DND-41 (cell line): ENCODE results near the gene SEMA6A.

ENCODE experiments used
- ATAC-seq: fragments of 200-7000 bp; cut with Tn5 transposase; 3 replicates; pipeline ENCODE4 v1.9.1; 2021; ENCODE audit warnings: low read depth; ENCODE audit not compliant: insufficient read depth
- DNase-seq: peaks from one replicate; pipeline ENCODE4 v3.0.0-alpha.2; 2020
- H2AFZ ChIP-seq: 2 replicates; pipeline ENCODE4 v1.6.0; 2012; ENCODE audit warnings: low read depth, low read length
- H3K27ac ChIP-seq: 2 replicates; pipeline ENCODE4 v1.5.1; 2012; ENCODE audit warnings: low read length, inconsistent platforms
- H3K27me3 ChIP-seq: fragments of 200-600 bp; sonication (generic); 2 replicates; pipeline ENCODE4 v1.6.0; 2012; ENCODE audit warnings: low read length, mild to moderate bottlenecking, inconsistent platforms; ENCODE audit not compliant: insufficient read depth, poor library complexity
- H3K36me3 ChIP-seq: 2 replicates; pipeline ENCODE4 v1.5.1; 2012; ENCODE audit warnings: low read length, inconsistent platforms; ENCODE audit not compliant: insufficient read depth
- H3K4me1 ChIP-seq: 2 replicates; pipeline ENCODE4 v1.5.1; 2012; ENCODE audit warnings: mild to moderate bottlenecking, low read length; ENCODE audit not compliant: insufficient read depth
- H3K4me2 ChIP-seq: 2 replicates; pipeline ENCODE4 v1.6.0; 2012; ENCODE audit warnings: mild to moderate bottlenecking, moderate library complexity, low read length, inconsistent platforms; ENCODE audit not compliant: insufficient read depth
- H3K4me3 ChIP-seq, 2 experiments: fragments of 200-600 bp in 1 of 2; shearing (Covaris generic) in 1 of 2; 2 replicates each; pipeline ENCODE4 v1.5.1; 2012 to 2016; ENCODE audit warnings: inconsistent platforms in 2 of 2, low read length in 2 of 2, mild to moderate bottlenecking in 2 of 2, low read depth in 1 of 2, moderate library complexity in 1 of 2
- H3K79me2 ChIP-seq: 2 replicates; pipeline ENCODE4 v1.6.0; 2012; ENCODE audit warnings: low read length, inconsistent platforms; ENCODE audit not compliant: insufficient read depth
- H3K9ac ChIP-seq: 2 replicates; pipeline ENCODE4 v1.6.0; 2012; ENCODE audit warnings: low read depth, mild to moderate bottlenecking, inconsistent platforms, low read length, moderate library complexity
- H3K9me3 ChIP-seq: 2 replicates; pipeline ENCODE4 v1.5.1; 2012; ENCODE audit warnings: low read length, moderate library complexity, mild to moderate bottlenecking, inconsistent platforms; ENCODE audit not compliant: insufficient read depth, severe bottlenecking
- H4K20me1 ChIP-seq: 2 replicates; pipeline ENCODE4 v1.6.0; 2012; ENCODE audit warnings: low read length; ENCODE audit not compliant: insufficient read depth
- EZH2 ChIP-seq: IDR thresholded peaks from 3 replicates; pipeline ENCODE4 v1.6.1; 2012; ENCODE audit warnings: borderline replicate concordance, low read depth, mild to moderate bottlenecking, moderate library complexity, low read length, inconsistent platforms; ENCODE audit not compliant: severe bottlenecking
- TF ChIP-seq, protein P1 (sequence below): IDR thresholded peaks from 2 replicates; pipeline ENCODE4 v1.5.1; 2012; ENCODE audit warnings: borderline replicate concordance, low read length, moderate library complexity, mild to moderate bottlenecking; ENCODE audit not compliant: poor library complexity, severe bottlenecking; ENCODE audit errors: extremely low read depth

SEMA6A gene

GRCh38 chr5:116402235-116402634, 172.4 kb downstream of the SEMA6A start:
- Histone ChIP-seq H3K27me3 (no peaks in the 10 kb centered on the region), H4K20me1 (no peaks in the 10 kb centered on the region), H3K36me3 (no peaks in the 10 kb centered on the region), H3K79me2 (no peaks in the 10 kb centered on the region), H3K9me3 (no peaks in the 10 kb centered on the region), H3K4me1 (no peaks in the 10 kb centered on the region), H2AFZ (no peak overlapping the region), H3K4me2 (no peak overlapping the region), H3K4me3 (no peak overlapping the region), H3K27ac (no peak overlapping the region), H3K9ac (no peak overlapping the region)
- DNase-seq = no peak
- no peak for TF ChIP-seq EZH2
- TF ChIP-seq, protein P1, sequence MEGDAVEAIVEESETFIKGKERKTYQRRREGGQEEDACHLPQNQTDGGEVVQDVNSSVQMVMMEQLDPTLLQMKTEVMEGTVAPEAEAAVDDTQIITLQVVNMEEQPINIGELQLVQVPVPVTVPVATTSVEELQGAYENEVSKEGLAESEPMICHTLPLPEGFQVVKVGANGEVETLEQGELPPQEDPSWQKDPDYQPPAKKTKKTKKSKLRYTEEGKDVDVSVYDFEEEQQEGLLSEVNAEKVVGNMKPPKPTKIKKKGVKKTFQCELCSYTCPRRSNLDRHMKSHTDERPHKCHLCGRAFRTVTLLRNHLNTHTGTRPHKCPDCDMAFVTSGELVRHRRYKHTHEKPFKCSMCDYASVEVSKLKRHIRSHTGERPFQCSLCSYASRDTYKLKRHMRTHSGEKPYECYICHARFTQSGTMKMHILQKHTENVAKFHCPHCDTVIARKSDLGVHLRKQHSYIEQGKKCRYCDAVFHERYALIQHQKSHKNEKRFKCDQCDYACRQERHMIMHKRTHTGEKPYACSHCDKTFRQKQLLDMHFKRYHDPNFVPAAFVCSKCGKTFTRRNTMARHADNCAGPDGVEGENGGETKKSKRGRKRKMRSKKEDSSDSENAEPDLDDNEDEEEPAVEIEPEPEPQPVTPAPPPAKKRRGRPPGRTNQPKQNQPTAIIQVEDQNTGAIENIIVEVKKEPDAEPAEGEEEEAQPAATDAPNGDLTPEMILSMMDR = no peak
- no peak for ATAC-seq

DNA sequence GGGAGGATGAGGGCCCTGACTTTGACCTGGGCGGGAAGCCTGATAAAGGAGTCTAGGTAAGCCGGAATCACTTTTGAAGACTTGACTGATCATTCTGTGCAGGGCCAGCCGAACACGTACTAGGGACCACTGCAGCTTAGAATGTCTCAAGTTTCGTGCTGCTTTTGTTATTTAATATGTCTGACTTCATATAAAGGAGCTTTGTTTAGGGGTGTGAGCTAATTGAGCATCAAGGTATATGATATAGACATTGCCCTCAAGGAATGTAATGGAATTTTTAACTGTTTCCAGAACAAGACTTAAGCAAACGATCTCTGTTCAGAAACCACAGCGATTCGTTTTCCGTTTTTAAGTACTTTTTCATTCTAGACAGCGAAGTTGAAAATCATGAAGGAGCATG, 173.0 kb downstream of the SEMA6A start:
- H3K79me2 ChIP-seq = no peaks in the 10 kb centered on the region
- no peaks in the 10 kb centered on the region for H3K36me3 ChIP-seq
- no peaks in the 10 kb centered on the region for H3K4me1 ChIP-seq
- no peaks in the 10 kb centered on the region for H3K9me3 ChIP-seq
- H3K27ac ChIP-seq = no peak overlapping the region
- TF ChIP-seq EZH2 = no peak
- TF ChIP-seq, protein P1 = no peak
- H3K27me3 ChIP-seq = no peaks in the 10 kb centered on the region
- DNase-seq = no peak
- ATAC-seq = no peak
- H3K9ac ChIP-seq = no peak overlapping the region
- H3K4me2 ChIP-seq = no peak overlapping the region
- no peaks in the 10 kb centered on the region for H4K20me1 ChIP-seq
- no peak overlapping the region for H2AFZ ChIP-seq
- no peak overlapping the region for H3K4me3 ChIP-seq

GRCh38 chr5:116396476-116397099, 178.0 kb downstream of the SEMA6A start:
- no peaks in the 10 kb centered on the region for H3K4me1 ChIP-seq
- ATAC-seq = no peak
- H3K4me2 ChIP-seq = no peak overlapping the region
- H3K9ac ChIP-seq = no peak overlapping the region
- H4K20me1 ChIP-seq = no peaks in the 10 kb centered on the region
- H2AFZ ChIP-seq = no peak overlapping the region
- no peaks in the 10 kb centered on the region for H3K36me3 ChIP-seq
- H3K4me3 ChIP-seq = no peak overlapping the region
- DNase-seq = no peak
- no peaks in the 10 kb centered on the region for H3K79me2 ChIP-seq
- H3K9me3 ChIP-seq = no peaks in the 10 kb centered on the region
- no peaks in the 10 kb centered on the region for H3K27me3 ChIP-seq
- TF ChIP-seq EZH2 = no peak
- TF ChIP-seq, protein P1 = no peak
- H3K27ac ChIP-seq = no peak overlapping the region
